PC-3 (cell line): ENCODE measurements around the gene AMIGO3.

ENCODE experiments used
- CTCF ChIP-seq: fragments of 300-600 bp; sonication (generic); conservative IDR thresholded peaks from 2 replicates; pipeline ENCODE4 v1.5.1; 2017; ENCODE audit warnings: antibody characterized with exemption, low read depth, mild to moderate bottlenecking, low read length
- EZH2 ChIP-seq: fragments of 300-600 bp; sonication (generic); IDR thresholded peaks from one replicate; pipeline ENCODE4 v1.6.1; 2017; ENCODE audit warnings: antibody characterized with exemption, mild to moderate bottlenecking, low read length; ENCODE audit not compliant: unreplicated experiment
- EZH2phosphoT487 ChIP-seq: fragments of 300-600 bp; sonication (generic); IDR thresholded peaks from 2 replicates; pipeline ENCODE4 v1.6.1; 2018; ENCODE audit warnings: mild to moderate bottlenecking, antibody characterized with exemption, low read length, borderline replicate concordance

- TF ChIP-seq EZH2phosphoT487, result no peak
- TF ChIP-seq EZH2, result no peak
- TF ChIP-seq CTCF, result peak; percentile 43; the same call in 1 of the 2 replicates
Measured at GRCh38 chr3:49668414-49668797, 51.1 kb downstream of the AMIGO3 start.
